GM21367 (cell line): ENCODE measurements around the gene LSM14B.

Experiments
- ATAC-seq: cut with Tn5 transposase; IDR thresholded peaks from one replicate; pipeline ENCODE4 v1.9.1; 2021; ENCODE audit not compliant: unreplicated experiment

LSM14B gene

DNA sequence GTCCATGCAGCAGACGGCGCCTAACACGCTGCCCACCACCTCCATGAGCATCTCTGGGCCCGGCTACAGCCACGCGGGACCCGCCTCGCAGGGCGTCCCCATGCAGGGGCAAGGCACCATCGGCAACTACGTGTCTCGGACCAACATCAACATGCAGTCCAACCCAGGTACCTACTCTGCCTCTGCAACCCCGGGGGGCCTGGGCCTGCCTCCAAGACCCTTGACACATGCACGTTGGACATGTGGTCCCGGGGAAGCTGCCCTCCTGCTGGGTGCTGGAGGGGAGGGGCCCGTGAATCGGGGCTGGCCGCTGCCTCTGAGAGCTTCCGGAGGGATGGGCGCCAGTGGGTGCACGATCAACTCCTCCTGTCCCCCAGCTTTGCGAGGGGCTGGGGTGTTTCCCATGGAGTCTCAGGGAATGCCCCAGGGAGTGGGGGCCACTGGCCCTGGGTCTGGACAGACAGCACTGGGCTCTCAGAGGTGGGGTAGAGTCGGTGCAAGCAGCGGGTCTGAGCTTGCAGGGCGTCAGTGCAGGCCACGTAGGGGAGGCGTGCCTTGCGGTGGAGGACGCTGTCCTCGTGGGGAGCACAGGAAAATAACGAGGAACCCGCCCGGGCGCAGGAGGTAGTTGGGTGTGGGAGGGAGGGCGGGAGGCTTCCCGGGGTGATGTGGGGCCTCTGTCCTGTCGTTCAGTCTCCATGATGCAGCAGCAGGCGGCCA is 40.6 kb downstream of the LSM14B start:
- no peak for ATAC-seq

DNA sequence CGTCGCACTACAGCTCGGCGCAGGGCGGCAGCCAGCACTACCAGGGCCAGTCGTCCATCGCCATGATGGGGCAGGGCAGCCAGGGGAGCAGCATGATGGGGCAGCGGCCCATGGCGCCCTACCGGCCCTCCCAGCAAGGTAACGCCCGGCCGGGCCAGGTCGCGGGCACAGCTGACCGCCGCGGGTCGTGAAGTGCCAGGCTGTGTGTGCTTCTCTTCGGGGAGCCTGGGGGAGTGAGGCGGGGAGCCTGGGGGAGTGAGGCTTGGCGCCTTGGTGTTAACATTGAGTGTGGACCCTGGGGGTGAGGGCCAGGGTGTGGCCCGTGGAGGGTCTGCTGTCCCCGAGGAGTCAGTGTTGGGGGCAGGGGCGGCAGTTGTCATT is 41.2 kb downstream of the LSM14B start:
- ATAC-seq = no peak

DNA sequence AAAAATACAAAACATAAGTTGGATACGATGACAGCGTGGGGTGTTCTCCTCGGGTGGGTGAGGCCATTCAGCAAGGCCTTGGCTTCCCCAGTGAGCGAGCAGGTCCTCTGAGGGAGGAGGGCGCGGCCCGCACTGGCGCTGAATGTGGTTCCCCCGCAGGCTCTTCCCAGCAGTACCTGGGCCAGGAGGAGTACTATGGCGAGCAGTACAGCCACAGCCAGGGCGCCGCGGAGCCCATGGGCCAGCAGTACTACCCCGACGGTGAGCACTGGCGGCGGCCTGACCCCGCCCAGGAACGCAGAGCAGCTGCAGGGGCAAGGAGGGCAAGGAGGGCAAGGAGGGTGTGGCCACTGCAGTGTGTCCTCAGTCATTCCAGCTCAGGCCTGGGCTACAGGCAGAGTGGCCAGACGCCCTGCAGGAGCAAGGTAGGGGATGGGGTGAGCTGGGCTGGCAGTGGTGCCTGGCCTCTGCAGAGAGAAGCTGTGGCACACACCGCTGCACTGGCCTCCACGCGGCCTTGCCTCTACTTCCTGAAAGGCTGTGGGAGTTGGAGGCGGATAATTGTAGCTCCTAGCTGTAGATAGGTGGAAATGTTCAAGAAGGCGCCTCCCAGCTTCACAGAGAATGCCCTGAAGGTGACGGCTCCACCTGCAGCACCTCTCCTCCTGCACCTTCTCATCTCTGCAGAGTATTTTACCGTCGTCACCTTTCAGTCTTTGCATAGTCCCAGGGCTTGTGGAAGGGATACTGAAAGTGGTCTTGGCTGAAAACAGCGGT is 41.9 kb downstream of the LSM14B start:
- ATAC-seq = no peak

DNA sequence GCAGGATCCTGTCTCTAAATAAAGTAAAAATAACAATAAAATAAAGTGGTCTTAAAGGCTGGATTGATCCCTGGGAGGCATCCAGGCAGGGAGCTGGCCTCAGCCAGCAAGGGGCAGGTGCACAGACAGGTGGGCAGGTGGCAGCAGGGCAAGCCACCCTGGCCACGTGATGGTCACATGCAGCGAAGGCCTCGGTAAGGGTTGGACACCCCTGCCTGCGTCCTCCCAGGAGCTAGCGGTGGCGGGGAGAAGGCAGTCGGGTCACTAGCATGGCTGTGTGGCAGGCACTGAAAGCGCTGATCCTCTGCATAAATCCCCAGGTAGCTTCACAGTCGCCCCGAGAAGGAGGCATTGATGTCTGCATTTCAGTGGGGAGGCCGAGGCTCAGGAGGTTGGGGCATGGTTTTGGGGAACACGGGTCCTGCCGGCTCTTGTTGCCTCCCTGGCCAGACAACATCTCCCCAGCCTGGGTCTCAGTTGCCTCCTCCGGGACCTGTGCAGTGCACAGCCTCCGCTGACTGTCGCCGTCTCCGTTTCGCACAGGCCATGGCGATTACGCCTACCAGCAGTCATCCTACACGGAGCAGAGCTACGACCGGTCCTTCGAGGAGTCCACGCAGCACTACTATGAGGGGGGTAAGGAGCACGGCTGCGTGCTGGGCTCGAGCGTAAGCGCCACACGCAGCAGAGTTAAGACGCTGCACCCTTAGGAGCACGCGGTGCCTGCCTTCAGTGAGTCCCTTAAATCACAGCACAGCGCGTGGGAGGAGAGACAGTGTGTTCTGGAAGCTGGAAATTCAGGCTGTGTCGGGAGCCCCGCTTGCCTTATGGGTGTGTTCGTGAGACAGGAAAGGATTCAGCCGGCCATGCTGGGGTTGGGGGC is 42.8 kb downstream of the LSM14B start:
- no peak for ATAC-seq

DNA sequence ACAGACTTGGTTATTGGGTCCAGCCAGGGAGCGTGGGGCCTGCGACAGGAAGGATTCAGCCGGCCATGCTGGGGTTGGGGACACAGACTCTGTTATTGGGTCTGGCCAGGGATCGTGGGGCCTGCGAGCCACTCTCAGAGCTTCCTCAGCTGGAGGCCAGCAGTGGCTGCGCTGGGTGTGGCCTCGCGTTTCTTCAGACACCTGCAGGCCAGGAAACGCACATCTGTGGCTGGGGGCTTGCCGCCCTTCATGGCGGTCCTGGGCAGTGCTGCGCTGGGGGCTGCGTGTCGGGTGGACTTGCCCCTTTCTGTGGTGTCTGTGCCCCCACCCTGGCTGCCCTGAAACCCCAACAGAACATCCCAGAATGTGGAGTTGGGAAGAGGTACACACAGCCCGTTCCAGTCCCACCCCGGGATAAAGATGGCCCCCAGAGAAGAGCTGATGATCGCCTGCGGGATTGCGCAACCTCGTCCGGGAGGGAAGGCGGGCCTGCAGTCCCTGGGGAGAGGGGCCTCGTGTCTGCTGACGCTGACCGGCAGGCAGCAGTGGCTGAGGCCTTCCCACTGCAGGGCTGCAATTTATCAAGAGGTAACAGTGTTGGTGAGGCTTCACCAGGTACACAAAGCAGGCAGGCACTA is 43.6 kb downstream of the LSM14B start:
- ATAC-seq = no peak

DNA sequence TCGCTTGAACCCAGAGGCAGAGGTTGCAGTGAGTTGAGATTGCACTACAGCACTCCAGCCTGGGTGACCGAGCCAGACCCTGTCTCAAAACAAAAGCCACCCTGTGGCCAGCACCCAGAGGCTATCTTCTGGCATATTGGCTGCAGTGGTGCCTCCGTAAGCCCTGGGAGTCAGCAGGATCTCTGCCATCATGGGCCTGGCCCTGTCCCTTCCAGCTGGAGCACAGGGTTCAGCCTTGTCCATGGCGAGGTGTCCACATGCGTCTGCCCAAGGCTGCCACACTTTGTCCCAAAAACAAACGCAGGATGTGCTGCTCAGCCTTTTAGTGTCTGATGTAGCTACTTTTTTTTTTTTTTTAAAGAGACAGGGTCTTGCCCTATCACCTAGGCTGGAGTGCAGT is 45.2 kb downstream of the LSM14B start:
- no peak for ATAC-seq

DNA sequence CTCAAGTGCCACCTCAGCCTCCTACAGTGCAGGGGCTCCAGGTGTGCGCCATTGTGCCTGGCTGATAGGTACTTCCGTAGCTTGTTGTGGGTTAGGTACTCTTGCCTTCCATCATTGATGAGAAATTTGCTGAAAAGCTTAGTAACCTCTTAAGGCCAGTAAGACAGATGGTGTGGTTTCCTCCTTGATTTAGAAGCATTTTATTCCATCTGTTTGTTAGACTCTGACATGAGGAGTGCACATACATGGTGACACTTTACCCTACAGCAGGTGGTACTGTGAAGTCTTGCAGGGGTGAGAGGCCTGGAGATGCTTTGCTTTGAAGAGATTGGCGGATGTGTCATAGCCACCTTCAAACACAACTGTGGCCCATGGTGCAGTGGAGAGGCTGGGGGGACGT is 45.8 kb downstream of the LSM14B start:
- no peak for ATAC-seq

DNA sequence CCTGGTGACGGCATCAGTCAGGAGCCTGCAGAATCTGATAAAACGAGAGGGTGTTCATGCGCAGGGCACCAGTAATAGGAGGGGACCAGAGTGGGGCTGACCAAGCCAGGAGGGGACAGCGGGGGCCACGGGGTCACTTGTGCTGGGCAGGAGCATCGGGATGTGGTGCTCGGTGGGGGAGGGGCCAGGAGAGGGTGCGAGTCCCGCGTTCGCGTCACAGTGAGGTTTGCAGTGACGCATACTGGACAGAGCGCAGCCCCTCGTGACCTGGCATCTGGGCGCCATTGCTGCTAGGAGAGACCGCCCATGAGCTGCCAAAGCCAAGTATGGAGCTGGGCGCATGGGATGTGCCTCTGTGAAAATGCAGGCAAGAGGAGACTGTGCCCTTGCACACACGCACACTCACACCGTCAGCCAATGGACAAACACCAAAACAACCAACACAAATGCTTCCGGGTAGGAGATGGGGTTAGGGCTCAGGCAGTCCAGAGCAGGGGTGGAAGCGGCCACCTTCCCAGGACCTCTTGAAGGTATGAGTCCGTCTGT is 46.7 kb downstream of the LSM14B start:
- no peak for ATAC-seq

DNA sequence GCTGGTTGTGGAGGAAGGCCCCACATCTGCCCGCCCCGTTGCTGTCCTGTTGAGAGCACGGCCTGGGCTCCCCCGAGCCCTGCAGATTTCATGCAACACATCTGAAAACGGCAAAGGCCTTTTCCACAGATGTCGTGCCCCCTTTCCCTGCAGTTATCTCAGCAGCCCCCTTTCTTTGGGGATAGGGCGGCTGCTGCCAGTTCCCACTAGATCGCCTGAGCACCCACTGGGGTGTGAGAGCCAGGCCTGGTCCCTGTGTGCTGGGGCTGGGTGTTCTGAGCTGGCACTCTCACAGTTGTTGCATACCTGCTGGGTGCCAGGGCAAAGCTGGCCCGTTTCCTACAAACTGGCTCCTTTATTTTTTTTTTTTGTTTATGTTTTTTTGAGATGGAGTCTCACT is 48.3 kb downstream of the LSM14B start:
- ATAC-seq = no peak

DNA sequence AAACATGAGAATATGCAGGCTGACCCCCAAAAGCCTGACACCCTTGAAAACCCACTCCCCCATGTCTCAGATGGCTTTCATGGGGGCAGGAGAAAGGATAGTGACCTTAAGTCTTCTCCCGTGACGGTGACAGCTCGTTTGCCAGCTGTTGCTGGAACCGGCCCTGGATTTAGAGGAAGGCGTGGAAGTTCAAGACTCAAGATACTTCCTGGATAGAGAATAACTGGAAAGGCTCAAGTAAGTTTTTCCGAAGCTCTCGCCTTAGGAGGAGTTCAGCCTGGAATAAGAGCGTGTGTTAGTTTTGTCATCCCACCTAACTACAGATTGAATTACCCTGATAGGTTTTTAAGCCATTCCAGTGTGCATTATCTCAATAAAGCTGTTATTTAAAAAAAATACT is 49.0 kb downstream of the LSM14B start:
- ATAC-seq = no peak

DNA sequence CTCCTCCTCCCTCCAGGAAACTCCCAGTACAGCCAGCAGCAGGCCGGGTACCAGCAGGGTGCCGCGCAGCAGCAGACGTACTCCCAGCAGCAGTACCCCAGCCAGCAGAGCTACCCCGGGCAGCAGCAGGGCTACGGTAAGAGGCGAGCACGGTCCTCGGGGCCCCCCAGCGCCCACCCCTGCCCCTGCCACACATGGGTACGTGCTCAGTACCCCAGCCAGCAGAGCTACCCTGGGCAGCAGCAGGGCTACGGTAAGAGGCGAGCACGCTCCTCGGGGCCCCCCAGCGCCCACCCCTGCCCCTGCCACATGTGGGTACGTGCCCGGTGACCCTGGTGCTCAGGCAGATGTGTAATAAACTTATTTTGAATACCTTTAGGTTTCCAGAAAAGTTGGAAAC is 50.4 kb downstream of the LSM14B start:
- ATAC-seq = no peak

DNA sequence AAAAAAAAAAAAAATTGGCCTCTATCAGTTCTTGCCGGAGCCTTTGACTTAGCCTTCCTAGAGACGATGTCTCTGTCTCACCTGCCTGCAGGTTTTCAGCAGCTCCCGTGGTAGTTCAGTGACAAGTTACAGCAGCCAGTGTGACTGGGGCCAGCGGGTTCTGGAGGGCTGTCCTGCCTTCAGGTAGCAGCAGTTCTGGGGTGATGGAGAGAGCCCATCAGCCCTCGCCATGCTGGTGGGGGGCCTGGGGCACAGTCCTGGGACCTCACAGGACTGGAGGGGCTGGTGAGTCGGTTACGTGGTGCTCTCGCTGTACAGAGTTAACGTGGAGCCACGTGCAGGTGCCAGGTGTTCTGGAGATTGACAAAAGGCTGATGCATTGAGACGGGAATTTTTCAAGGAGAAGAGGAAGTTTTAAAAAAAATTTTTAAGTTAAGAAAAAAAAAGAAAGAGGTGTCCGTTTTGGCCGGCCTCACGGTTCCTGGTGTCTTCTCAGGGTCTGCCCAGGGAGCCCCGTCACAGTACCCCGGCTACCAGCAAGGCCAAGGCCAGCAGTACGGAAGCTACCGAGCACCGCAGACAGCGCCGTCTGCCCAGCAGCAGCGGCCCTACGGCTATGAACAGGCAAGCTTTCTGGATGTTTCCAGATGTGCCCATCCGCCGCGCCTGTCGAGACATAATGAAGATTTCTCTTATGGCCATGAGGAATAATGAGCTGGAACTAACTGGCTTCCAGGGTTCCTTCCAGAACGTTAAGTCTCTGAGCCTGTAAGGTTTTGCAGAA is 51.9 kb downstream of the LSM14B start:
- no peak for ATAC-seq

DNA sequence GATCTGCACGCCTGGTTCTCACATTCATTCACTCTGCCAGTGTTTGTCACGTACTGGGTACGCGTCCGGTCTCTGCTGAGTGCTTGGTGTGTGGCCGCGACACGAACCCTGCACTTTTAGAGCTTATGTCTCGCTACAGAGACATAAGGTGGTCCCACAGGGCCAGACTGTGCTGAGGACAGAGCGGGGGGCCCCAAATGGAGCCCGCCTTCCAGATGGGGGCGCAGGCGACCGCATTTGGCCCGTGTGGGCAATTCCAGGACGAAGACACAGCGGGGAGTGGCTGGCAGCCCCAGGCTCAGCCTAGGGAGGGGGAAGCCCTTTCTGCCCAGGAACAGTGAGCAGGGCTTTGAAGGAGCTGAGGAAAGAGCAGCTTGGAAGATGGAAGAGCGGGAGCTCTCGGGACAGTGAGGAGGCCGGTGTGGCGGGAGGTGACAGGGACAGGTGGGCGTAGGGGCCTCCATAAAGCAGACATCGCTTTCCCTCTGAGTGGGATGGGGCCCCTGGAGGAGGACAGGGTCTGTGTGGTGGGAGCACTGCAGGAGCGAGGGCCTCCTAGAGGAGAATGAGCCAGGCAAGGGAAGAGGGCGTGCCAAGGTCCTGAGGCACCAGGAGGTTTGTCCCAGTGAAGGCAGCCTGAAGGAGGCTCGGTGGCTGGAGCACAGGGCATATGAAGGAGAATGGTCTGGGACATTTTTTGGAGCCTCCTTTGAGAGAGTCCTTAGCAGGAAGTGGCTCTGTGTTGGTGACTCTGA is 52.8 kb downstream of the LSM14B start:
- no peak for ATAC-seq

DNA sequence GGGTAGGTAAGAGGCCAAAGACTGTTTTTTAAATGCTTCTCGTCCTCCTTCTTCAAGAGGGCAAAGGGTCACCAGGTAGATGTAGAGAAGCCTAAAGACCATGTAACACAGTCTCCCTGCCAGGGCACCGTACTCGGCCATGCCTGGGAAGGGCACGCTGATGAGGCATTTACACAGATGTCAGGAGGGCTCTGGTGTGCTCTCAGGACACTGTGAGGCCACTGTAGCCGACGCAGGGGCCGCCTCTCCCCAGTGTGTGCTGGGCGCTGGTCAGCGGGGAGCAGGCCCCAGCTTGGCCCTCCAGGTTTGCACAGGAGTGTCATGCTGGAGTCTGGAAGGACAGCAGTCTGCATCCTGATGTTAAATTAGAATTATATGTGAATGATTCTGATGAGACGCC is 53.4 kb downstream of the LSM14B start:
- ATAC-seq = no peak

DNA sequence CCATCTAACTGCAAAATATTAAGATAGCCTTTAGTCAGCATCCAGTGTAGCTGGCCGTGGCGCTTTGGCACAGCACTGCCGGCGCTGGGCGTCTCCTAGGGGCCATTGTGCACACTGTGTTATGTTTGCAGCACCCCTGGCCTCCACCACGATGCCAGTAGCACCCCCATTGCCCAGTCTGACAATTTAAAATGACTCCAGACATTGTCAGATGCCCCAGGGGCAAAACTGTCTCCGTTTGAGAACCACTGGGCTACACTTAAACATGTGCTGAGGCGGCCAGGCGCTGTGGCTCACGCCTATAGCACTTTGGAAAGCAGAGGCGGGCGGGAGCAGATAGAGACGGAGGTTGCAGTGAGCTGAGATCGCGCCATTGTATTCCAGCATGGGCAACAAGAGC is 54.6 kb downstream of the LSM14B start:
- no peak for ATAC-seq

DNA sequence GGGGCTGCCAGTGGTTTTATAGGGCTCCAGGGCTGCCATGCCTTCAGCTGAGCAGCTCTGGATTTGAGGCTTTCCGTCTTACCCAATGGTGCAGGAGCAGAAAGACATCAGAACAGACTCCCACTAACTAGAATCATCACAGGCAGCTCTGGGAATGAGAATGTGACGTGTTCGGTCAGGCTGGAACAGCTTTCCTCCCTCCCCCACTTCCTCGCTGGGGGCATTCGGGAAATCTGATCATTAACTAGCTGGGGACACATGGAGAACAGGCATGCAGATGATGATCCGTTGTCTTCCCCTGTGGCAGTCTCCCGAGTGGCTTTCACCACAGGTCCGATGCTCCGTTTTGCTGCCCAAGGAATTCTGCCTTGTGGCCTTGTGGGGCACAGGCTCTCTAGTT is 55.0 kb downstream of the LSM14B start:
- no peak for ATAC-seq

DNA sequence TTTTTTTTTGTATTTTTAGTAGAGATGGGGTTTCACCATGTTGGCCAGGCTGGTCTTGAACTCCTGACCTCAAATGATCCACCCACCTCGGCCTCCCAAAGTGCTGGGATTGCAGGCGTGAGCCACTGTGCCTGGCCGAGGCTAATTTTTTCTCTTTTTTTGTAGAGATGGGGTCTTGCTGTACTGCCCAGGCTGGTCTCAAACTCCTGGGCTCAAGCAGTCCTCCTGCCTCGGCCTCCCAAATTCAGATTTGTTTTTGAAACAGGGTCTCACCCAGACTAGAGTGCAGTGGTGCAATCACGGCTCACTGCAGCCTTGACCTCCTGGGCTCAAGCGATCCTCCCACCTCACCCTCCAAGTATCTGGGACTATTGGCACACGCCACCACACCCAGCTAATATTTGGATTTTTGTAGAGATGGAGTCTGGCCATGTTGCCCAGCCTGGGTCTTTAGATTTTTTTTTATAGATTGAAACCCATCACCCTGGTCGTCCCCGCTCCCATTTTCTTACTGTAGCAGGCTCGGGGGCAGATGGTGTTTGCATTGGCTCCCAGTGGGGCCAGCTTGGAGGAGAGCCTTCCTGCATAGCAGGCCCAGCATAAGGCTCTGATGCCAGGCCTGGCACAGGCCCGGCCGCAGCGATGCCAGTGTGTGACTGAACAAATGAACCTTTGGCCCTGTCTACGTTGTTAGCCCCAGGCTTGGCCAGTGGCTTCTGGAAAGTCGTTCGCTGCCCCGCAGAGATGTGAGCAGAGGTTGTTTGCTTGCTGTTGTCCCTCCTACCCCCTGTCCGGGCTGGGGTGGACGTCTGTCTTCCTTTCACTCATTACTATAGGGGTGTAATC is 56.3 kb downstream of the LSM14B start:
- no peak for ATAC-seq

DNA sequence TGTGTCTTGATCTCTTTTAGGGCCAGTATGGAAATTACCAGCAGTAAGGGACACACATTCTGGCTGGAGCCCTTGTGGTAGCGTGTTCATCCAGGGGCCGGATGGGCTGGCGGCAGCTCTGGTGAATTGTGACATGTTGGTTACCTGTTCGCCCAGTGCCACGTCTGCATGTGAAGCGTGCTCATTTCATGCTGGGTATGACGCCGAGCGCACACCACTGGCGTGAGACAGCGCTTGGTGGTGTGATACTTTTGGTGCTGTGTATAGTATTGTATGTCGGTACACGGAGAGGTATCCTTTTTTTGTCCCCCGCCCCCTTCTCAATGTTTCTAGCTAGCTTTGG is 56.9 kb downstream of the LSM14B start:
- ATAC-seq = no peak

DNA sequence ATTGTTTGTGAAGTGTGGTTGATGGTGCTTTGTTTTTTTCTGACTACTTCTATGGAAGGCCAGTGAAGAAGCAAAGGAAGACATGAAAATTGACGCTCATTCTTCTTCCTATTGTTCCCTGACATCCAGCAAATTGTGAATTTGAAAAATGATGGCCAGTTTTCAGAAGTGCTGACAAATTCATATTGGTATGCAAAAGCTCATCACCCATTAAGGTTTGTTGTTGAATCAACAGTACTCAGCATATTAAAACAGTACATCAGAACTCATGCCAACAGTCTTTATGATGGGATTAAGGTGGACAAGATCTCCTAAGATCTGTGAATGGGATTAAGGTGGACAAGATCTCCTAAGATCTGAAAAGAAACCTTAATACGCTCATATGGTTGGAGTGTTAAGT is 59.5 kb downstream of the LSM14B start:
- ATAC-seq = no peak
